H9 (cell line): ENCODE data around the gene GATAD1. TPM values are rescaled to one million over a fixed set of nuclear protein-coding genes. Genes with fewer than 3 reads are reported as not detected.

Source experiments
- DNase-seq: peaks from one replicate; pipeline ENCODE4 v3.0.0-alpha.2; 2017
- H2AFZ ChIP-seq: one replicate; pipeline ENCODE4 v1.6.1; 2013; ENCODE audit warnings: mild to moderate bottlenecking, low read length, control low read depth, moderate library complexity
- H2AK5ac ChIP-seq: 2 replicates; pipeline ENCODE4 v1.6.1; 2013; ENCODE audit warnings: low read length, control low read depth, mixed read lengths; ENCODE audit not compliant: insufficient read length
- H2BK120ac ChIP-seq: one replicate; pipeline ENCODE4 v1.6.1; 2013; ENCODE audit warnings: low read depth, mild to moderate bottlenecking, low read length, control low read depth, inconsistent platforms; ENCODE audit not compliant: poor library complexity, severe bottlenecking
- H2BK12ac ChIP-seq: 2 replicates; pipeline ENCODE4 v1.6.1; 2013; ENCODE audit warnings: low read length, control low read depth, mixed read lengths, low read depth; ENCODE audit not compliant: insufficient read length
- H2BK15ac ChIP-seq: 2 replicates; pipeline ENCODE4 v1.6.1; 2013; ENCODE audit warnings: low read depth, low read length, control low read depth
- H2BK20ac ChIP-seq: one replicate; pipeline ENCODE4 v1.6.1; 2013; ENCODE audit warnings: low read depth, mild to moderate bottlenecking, low read length, control low read depth, inconsistent platforms; ENCODE audit not compliant: poor library complexity, severe bottlenecking
- H2BK5ac ChIP-seq: 2 replicates; pipeline ENCODE4 v1.6.1; 2013; ENCODE audit warnings: low read length, control low read depth, mixed read lengths; ENCODE audit not compliant: insufficient read length
- H3K14ac ChIP-seq: 2 replicates; pipeline ENCODE4 v1.6.1; 2013; ENCODE audit warnings: low read length, control low read depth; ENCODE audit not compliant: insufficient read depth
- H3K18ac ChIP-seq: 2 replicates; pipeline ENCODE4 v1.6.1; 2013; ENCODE audit warnings: low read depth, mild to moderate bottlenecking, mixed read lengths, low read length, control low read depth; ENCODE audit not compliant: insufficient read length
- H3K23ac ChIP-seq: 2 replicates; pipeline ENCODE4 v1.6.1; 2013; ENCODE audit warnings: low read length, control low read depth, mixed read lengths, low read depth; ENCODE audit not compliant: insufficient read length
- H3K23me2 ChIP-seq: 2 replicates; pipeline ENCODE4 v1.6.1; 2013; ENCODE audit warnings: low read depth, mild to moderate bottlenecking, mixed read lengths, low read length, control low read depth; ENCODE audit not compliant: insufficient read length, poor library complexity, severe bottlenecking
- H3K27ac ChIP-seq: 2 replicates; pipeline ENCODE4 v1.5.1; 2013; ENCODE audit warnings: low read length, control low read depth, mixed read lengths, low read depth; ENCODE audit not compliant: insufficient read length
- H3K27me3 ChIP-seq: 2 replicates; pipeline ENCODE4 v1.6.1; 2013; ENCODE audit warnings: low read length, control low read depth, inconsistent platforms; ENCODE audit not compliant: insufficient read depth
- H3K4ac ChIP-seq: 2 replicates; pipeline ENCODE4 v1.6.1; 2013; ENCODE audit warnings: low read depth, mild to moderate bottlenecking, control low read depth, inconsistent platforms, low read length, moderate library complexity
- H3K4me1 ChIP-seq: 2 replicates; pipeline ENCODE4 v1.6.1; 2013; ENCODE audit warnings: low read length, control low read depth, inconsistent platforms; ENCODE audit not compliant: insufficient read depth
- H3K4me2 ChIP-seq: 2 replicates; pipeline ENCODE4 v1.6.1; 2013; ENCODE audit warnings: low read length, control low read depth, mixed read lengths; ENCODE audit not compliant: insufficient read length, insufficient read depth
- H3K56ac ChIP-seq: 2 replicates; pipeline ENCODE4 v1.6.1; 2013; ENCODE audit warnings: low read depth, mild to moderate bottlenecking, mixed read lengths, low read length, control low read depth; ENCODE audit not compliant: insufficient read length
- H3K79me1 ChIP-seq: 2 replicates; pipeline ENCODE4 v1.6.1; 2013; ENCODE audit warnings: low read depth, mild to moderate bottlenecking, moderate library complexity, low read length, control low read depth, inconsistent platforms; ENCODE audit not compliant: insufficient read depth, poor library complexity, severe bottlenecking
- H3K79me2 ChIP-seq: 2 replicates; pipeline ENCODE4 v1.6.1; 2013; ENCODE audit warnings: low read length, control low read depth, inconsistent platforms; ENCODE audit not compliant: insufficient read depth
- H3K9ac ChIP-seq: 2 replicates; pipeline ENCODE4 v1.6.1; 2013; ENCODE audit warnings: low read length, control low read depth, mixed read lengths; ENCODE audit not compliant: insufficient read length; ENCODE audit errors: extremely low read depth
- H3K9me3 ChIP-seq: one replicate; pipeline ENCODE4 v1.6.1; 2013; ENCODE audit warnings: low read depth, low read length, inconsistent platforms; ENCODE audit not compliant: control insufficient read depth
- H3T11ph ChIP-seq: one replicate; pipeline ENCODE4 v1.6.1; 2013; ENCODE audit warnings: mild to moderate bottlenecking, low read length, control low read depth, inconsistent platforms
- H4K20me1 ChIP-seq: one replicate; pipeline ENCODE4 v1.6.1; 2013; ENCODE audit not compliant: control insufficient read depth, insufficient read length, insufficient read depth
- H4K5ac ChIP-seq: 2 replicates; pipeline ENCODE4 v1.6.1; 2013; ENCODE audit warnings: low read depth, mild to moderate bottlenecking, mixed read lengths, low read length, control low read depth; ENCODE audit not compliant: insufficient read length
- H4K8ac ChIP-seq: replicated peaks from 2 replicates; pipeline ENCODE4 v1.6.1; 2013; ENCODE audit warnings: low read length, control low read depth, mixed read lengths, low read depth; ENCODE audit not compliant: insufficient read length
- H4K91ac ChIP-seq: 2 replicates; pipeline ENCODE4 v1.6.1; 2013; ENCODE audit warnings: low read depth, mild to moderate bottlenecking, moderate library complexity, mixed read lengths, low read length, control low read depth; ENCODE audit not compliant: insufficient read length
- H3K27ac Mint-ChIP-seq, 3 experiments: 2 replicates in 2 of 3; 3 replicates in 1 of 3; pipeline ENCODE4 v1.8.0; 2020 to 2021; ENCODE audit warnings: mixed read lengths in 3 of 3, mild to moderate bottlenecking in 1 of 3, moderate library complexity in 1 of 3
- H3K27me3 Mint-ChIP-seq: 2 replicates; pipeline ENCODE4 v1.8.0; 2021; ENCODE audit warnings: low read depth, mild to moderate bottlenecking, moderate library complexity, mixed read lengths
- H3K36me3 Mint-ChIP-seq, 3 experiments: 2 replicates in 2 of 3; 3 replicates in 1 of 3; pipeline ENCODE4 v1.8.0; 2020 to 2021; ENCODE audit warnings: low read depth in 3 of 3, mixed read lengths in 3 of 3; ENCODE audit not compliant: insufficient read depth in 1 of 3
- H3K4me1 Mint-ChIP-seq, 2 experiments: 2 replicates each; pipeline ENCODE4 v1.8.0; 2020; ENCODE audit warnings: mixed read lengths in 2 of 2
- H3K4me3 Mint-ChIP-seq, 2 experiments: 2 replicates in 1 of 2; 3 replicates in 1 of 2; pipeline ENCODE4 v1.8.0; 2020 to 2021; ENCODE audit warnings: mild to moderate bottlenecking in 2 of 2, mixed read lengths in 2 of 2, moderate library complexity in 1 of 2
- H3K9me3 Mint-ChIP-seq, 2 experiments: 2 replicates in 1 of 2; 3 replicates in 1 of 2; pipeline ENCODE4 v1.8.0; 2020; ENCODE audit warnings: mild to moderate bottlenecking in 2 of 2, mixed read lengths in 2 of 2, moderate library complexity in 1 of 2
- CTCF ChIP-seq: fragments of 200-600 bp; sonication (generic); conservative IDR thresholded peaks from 3 replicates; pipeline ENCODE4 v1.8.0; 2021; ENCODE audit warnings: antibody characterized with exemption, mild to moderate bottlenecking
- WGBS: extraction: QIAGEN DNeasy Blood & Tissue Kit; methylation state at CpG from one replicate; pipeline ENCODE4 v1.1.7; 2013; ENCODE audit warnings: missing lambda C conversion rate, low lambda C conversion rate, mixed read lengths; ENCODE audit not compliant: insufficient read length; ENCODE audit errors: extremely low coverage; 5-methylcytosine and 5-hydroxymethylcytosine counted together
- total RNA-seq: library from RNA; stranded (reverse); gene quantifications from 2 replicates; pipeline ENCODE4 v1.2.1, GENCODE V29; 2021

GATAD1 gene
- total RNA-seq, 1 experiment from 2014 or later = 36.5 TPM

GRCh38 chr7:92485267-92485892, 38.1 kb downstream of the GATAD1 start:
- Histone ChIP-seq H2BK5ac (no peak overlapping the region), H3K27me3 (no peaks in the 10 kb centered on the region), H4K5ac (no peak overlapping the region), H3K14ac (no peak overlapping the region), H3K23me2 (no peaks in the 10 kb centered on the region), H3K4me2 (no peak overlapping the region), H3K23ac (no peak overlapping the region), H4K8ac (no peak overlapping the region), H2BK15ac (no peak overlapping the region), H2AFZ (no peak overlapping the region), H3K9ac (no peak overlapping the region), H3T11ph (no peak overlapping the region), H3K79me2 (no peaks in the 10 kb centered on the region), H3K4me1 (no peaks in the 10 kb centered on the region), H3K9me3 (no peaks in the 10 kb centered on the region), H2BK20ac (no peak overlapping the region), H3K56ac (no peak overlapping the region), H3K79me1 (no peaks in the 10 kb centered on the region), H4K91ac (no peak overlapping the region), H2AK5ac (no peak overlapping the region), H4K20me1 (no peaks in the 10 kb centered on the region), H3K4ac (no peak overlapping the region), H3K27ac (no peak overlapping the region), H3K18ac (no peak overlapping the region), H2BK120ac (no peak overlapping the region), H2BK12ac (no peak overlapping the region)
- no peak for DNase-seq
- Mint-ChIP-seq H3K36me3 (peaks cover 14 to 36% (median 30%) of the 10 kb centered on the region in 3 experiments; a peak in 6 of 7 replicates), H3K27me3 (no peaks in the 10 kb centered on the region), H3K4me1 (no peaks in the 10 kb centered on the region), H3K4me3 (no peak overlapping the region), H3K27ac (no peak overlapping the region; a peak in 1 of 7 replicates), H3K9me3 (no peaks in the 10 kb centered on the region)
- TF ChIP-seq CTCF = no peak
- WGBS = no CpG with 5 or more reads among the region's 2 CpGs
